Progenitor cell of endocrine pancreas (in vitro differentiated cells): ENCODE measurements around the gene KYAT1. TPM values are rescaled to one million over a fixed set of nuclear protein-coding genes. Genes with fewer than 3 reads are reported as not detected.

Experiments
- DNase-seq: peaks from one replicate; pipeline ENCODE4 v3.0.0; 2021; ENCODE audit warnings: low spot score; ENCODE audit not compliant: unreplicated experiment
- H3K27ac Mint-ChIP-seq: 2 replicates; pipeline ENCODE4 v1.8.0; 2021; ENCODE audit warnings: mild to moderate bottlenecking, moderate library complexity, mixed read lengths
- H3K27me3 Mint-ChIP-seq: 2 replicates; pipeline ENCODE4 v1.8.0; 2021; ENCODE audit warnings: mixed read lengths
- H3K36me3 Mint-ChIP-seq: 2 replicates; pipeline ENCODE4 v1.8.0; 2022; ENCODE audit warnings: mixed read lengths; ENCODE audit not compliant: insufficient read depth
- H3K4me1 Mint-ChIP-seq: 2 replicates; pipeline ENCODE4 v1.8.0; 2021; ENCODE audit warnings: low read depth, mixed read lengths
- H3K4me3 Mint-ChIP-seq: 2 replicates; pipeline ENCODE4 v1.8.0; 2021; ENCODE audit warnings: low read depth, mild to moderate bottlenecking, moderate library complexity, mixed read lengths
- H3K9me3 Mint-ChIP-seq: 2 replicates; pipeline ENCODE4 v1.8.0; 2021; ENCODE audit warnings: low read depth, mixed read lengths
- CTCF ChIP-seq: fragments of 200-600 bp; sonication (generic); IDR thresholded peaks from one replicate; pipeline ENCODE4 v1.5.0; 2021; ENCODE audit warnings: antibody characterized with exemption, mild to moderate bottlenecking; ENCODE audit not compliant: unreplicated experiment
- total RNA-seq: library from RNA; stranded (reverse); gene quantifications from 2 replicates; pipeline ENCODE4 v1.2.1, GENCODE V29; 2021

KYAT1 gene
- total RNA-seq, 1 donor from 2014 or later: 11.7 TPM

GRCh38 chr9:128912270-128912853, 30.6 kb upstream of the KYAT1 start:
- Mint-ChIP-seq H3K4me3 (no peak overlapping the region), H3K9me3 (no peaks in the 10 kb centered on the region), H3K36me3 (peaks cover 22% of the 10 kb centered on the region), H3K4me1 (peaks cover 21% of the 10 kb centered on the region), H3K27me3 (no peaks in the 10 kb centered on the region), H3K27ac (peak overlapping the region; percentile 93)
- DNase-seq: no peak
- TF ChIP-seq CTCF: no peak

- Mint-ChIP-seq H3K27ac (peak overlapping the region; percentile 93), H3K4me1 (peaks cover 21% of the 10 kb centered on the region), H3K4me3 (no peak overlapping the region), H3K27me3 (no peaks in the 10 kb centered on the region), H3K36me3 (peaks cover 21% of the 10 kb centered on the region), H3K9me3 (no peaks in the 10 kb centered on the region)
- TF ChIP-seq CTCF: no peak
- DNase-seq: no peak
These were observed 29.8 kb upstream of the KYAT1 start for GRCh38 chr9:128911529-128912035.

DNA sequence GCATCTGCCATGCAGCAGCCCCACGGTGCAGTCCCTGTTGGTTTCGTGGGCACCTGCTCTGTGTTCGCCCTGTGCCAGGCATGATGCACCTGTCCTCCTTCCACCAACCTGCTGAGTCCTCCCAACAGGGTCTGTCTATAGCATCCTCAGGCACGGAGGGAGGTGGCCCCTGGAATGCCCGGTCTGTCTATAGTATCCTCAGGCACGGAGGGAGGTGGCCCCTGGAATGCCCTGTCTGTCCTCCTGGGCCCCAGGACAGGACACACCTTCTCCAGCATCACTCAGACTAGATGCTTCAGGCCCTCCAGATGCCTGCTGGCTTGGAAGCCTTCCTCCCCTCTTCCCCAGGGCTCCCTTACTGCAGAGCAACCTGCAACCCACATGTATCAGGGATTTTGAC, 29.2 kb upstream of the KYAT1 start:
- Mint-ChIP-seq H3K27me3 (no peaks in the 10 kb centered on the region), H3K9me3 (no peaks in the 10 kb centered on the region), H3K4me1 (peaks cover 21% of the 10 kb centered on the region), H3K36me3 (peaks cover 20% of the 10 kb centered on the region), H3K4me3 (no peak overlapping the region), H3K27ac (peak overlapping the region; percentile 65)
- no peak for TF ChIP-seq CTCF
- no peak for DNase-seq

- Mint-ChIP-seq H3K9me3 (no peaks in the 10 kb centered on the region), H3K36me3 (peaks cover 19% of the 10 kb centered on the region), H3K4me1 (peaks cover 21% of the 10 kb centered on the region), H3K27ac (no peak overlapping the region), H3K4me3 (no peak overlapping the region), H3K27me3 (no peaks in the 10 kb centered on the region)
- TF ChIP-seq CTCF: no peak
- no peak for DNase-seq
These were observed 28.1 kb upstream of the KYAT1 start for GRCh38 chr9:128909859-128910258.

- no peak for TF ChIP-seq CTCF
- peaks cover 20% of the 10 kb centered on the region for H3K4me1 Mint-ChIP-seq
- no peaks in the 10 kb centered on the region for H3K27me3 Mint-ChIP-seq
- no peak overlapping the region for H3K4me3 Mint-ChIP-seq
- no peaks in the 10 kb centered on the region for H3K9me3 Mint-ChIP-seq
- no peak for DNase-seq
- H3K36me3 Mint-ChIP-seq: peaks cover 18% of the 10 kb centered on the region
- no peak overlapping the region for H3K27ac Mint-ChIP-seq
These were observed 26.6 kb upstream of the KYAT1 start for GRCh38 chr9:128908372-128908771.
